Tibial artery (tissue), 4 donors: ENCODE results near the gene SLC26A6.
A peak's percentile ranks its signal among the peaks of the same experiment; 100 is the strongest.

Source experiments
- DNase-seq, 2 donors: peaks; one replicate each; pipeline ENCODE4 v3.0.0-alpha.2; 2019
- H3K27ac ChIP-seq, 2 donors: fragments of 200-600 bp; sonication (generic) in 1 of 2; 1 replicate in 1 of 2; 2 replicates in 1 of 2; pipeline ENCODE4 v1.5.1; 2018 to 2019; ENCODE audit warnings: mild to moderate bottlenecking in 1 of 2
- H3K27me3 ChIP-seq, 2 donors: fragments of 200-600 bp; sonication (generic) in 1 of 2; one replicate each; pipeline versions ENCODE4 v1.5.1 to v1.6.0; 2016 to 2019
- H3K36me3 ChIP-seq, 3 donors: fragments of 200-600 bp; sonication (generic) in 2 of 3; one replicate each; pipeline ENCODE4 v1.5.1; 2016 to 2019; ENCODE audit warnings: mild to moderate bottlenecking in 2 of 3
- H3K4me1 ChIP-seq, 4 donors: fragments of 200-600 bp; sonication (generic) in 2 of 4; 1 replicate in 3 of 4; 2 replicates in 1 of 4; pipeline ENCODE4 v1.5.1; 2016 to 2019
- H3K4me3 ChIP-seq, 2 donors: fragments of 200-600 bp; sonication (generic) in 1 of 2; 1 replicate in 1 of 2; 2 replicates in 1 of 2; pipeline ENCODE4 v1.5.1; 2018 to 2019; ENCODE audit warnings: mild to moderate bottlenecking in 2 of 2
- H3K9me3 ChIP-seq, 3 donors: fragments of 200-600 bp; sonication (generic) in 1 of 3; one replicate each; pipeline ENCODE4 v1.5.1; 2016 to 2019
- intact Hi-C: fragments of 100-400 bp; cut with DNase I; formaldehyde crosslinking; loops from one replicate; pipeline ENCODE4 v1.15.0; 2023; ENCODE audit warnings: low total_unique reads
- TF ChIP-seq, protein P1 (sequence below), 2 experiments: fragments of 200-600 bp in 1 of 2; fragments of 450-650 bp in 1 of 2; IDR thresholded peaks; one replicate each; pipeline ENCODE4 v1.5.1; 2017 to 2019; ENCODE audit warnings: antibody characterized with exemption in 2 of 2, mild to moderate bottlenecking in 1 of 2, moderate library complexity in 1 of 2

Gene SLC26A6

GRCh38 chr3:48614044-48614443, 21.2 kb downstream of the SLC26A6 start:
- no peak for DNase-seq
- no peaks in the 10 kb centered on the region for H3K27me3 ChIP-seq
- no peak overlapping the region for H3K27ac ChIP-seq
- H3K4me3 ChIP-seq: no peak overlapping the region
- TF ChIP-seq, protein P1, sequence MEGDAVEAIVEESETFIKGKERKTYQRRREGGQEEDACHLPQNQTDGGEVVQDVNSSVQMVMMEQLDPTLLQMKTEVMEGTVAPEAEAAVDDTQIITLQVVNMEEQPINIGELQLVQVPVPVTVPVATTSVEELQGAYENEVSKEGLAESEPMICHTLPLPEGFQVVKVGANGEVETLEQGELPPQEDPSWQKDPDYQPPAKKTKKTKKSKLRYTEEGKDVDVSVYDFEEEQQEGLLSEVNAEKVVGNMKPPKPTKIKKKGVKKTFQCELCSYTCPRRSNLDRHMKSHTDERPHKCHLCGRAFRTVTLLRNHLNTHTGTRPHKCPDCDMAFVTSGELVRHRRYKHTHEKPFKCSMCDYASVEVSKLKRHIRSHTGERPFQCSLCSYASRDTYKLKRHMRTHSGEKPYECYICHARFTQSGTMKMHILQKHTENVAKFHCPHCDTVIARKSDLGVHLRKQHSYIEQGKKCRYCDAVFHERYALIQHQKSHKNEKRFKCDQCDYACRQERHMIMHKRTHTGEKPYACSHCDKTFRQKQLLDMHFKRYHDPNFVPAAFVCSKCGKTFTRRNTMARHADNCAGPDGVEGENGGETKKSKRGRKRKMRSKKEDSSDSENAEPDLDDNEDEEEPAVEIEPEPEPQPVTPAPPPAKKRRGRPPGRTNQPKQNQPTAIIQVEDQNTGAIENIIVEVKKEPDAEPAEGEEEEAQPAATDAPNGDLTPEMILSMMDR (IDR thresholded peaks at IDR 0.05): no peak
- peaks cover 0 to 28% (median 10%) of the 10 kb centered on the region in 4 donors for H3K4me1 ChIP-seq
- intact Hi-C loops: no loop called here
- peaks cover 0 to 18% (median 13%) of the 10 kb centered on the region in 3 donors for H3K9me3 ChIP-seq
- peaks cover 0 to 6% (median 0%) of the 10 kb centered on the region in 3 donors for H3K36me3 ChIP-seq

DNA sequence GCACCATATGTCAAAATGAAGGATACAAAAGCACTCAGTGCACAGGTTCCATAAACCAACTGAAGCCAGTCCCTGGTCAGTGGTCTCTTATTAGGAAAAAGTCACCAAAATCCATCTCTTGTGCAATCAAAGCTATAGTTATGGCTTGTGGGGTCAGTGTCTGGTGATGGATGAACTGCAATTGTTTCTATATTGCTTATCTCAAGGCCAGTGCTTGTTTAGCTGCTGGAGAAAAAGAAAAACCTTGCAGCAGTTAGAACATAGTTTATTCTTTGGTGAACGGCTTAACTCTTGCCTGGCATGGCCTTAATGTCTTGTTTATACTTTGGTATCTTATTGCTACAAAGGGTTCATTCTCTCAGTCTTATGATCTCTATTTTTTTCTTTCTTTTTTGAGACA, 23.0 kb downstream of the SLC26A6 start:
- DNase-seq: no peak
- TF ChIP-seq, protein P1 (IDR thresholded peaks at IDR 0.05): no peak
- Histone ChIP-seq H3K27me3 (no peaks in the 10 kb centered on the region), H3K4me3 (no peak overlapping the region), H3K4me1 (peaks cover 0 to 30% (median 15%) of the 10 kb centered on the region in 4 donors), H3K27ac (no peak overlapping the region), H3K9me3 (peaks cover 0 to 10% (median 6%) of the 10 kb centered on the region in 3 donors), H3K36me3 (peaks cover 0 to 4% (median 0%) of the 10 kb centered on the region in 3 donors)
- intact Hi-C loops: no loop called here

GRCh38 chr3:48609088-48610005, 25.9 kb downstream of the SLC26A6 start, which contains the start of gene UQCRC1:
Gene UQCRC1 (minus strand): TSS chr3:48609646. CDS start chr3:48609620, 26 bp downstream.
- Histone ChIP-seq H3K4me3 (peak within 1 kb of the TSS; percentile 81 to 84), H3K4me1 (peaks cover 0 to 27% (median 15%) of the 10 kb centered on the region in 4 donors), H3K27ac (peak within 1 kb of the TSS; percentile 87 to 88), H3K27me3 (no peaks in the 10 kb centered on the region), H3K36me3 (peaks cover 16 to 21% (median 17%) of the 10 kb centered on the region in 3 donors), H3K9me3 (no peaks in the 10 kb centered on the region)
- TF ChIP-seq, protein P1 (IDR thresholded peaks at IDR 0.05): peak; percentile 80 to 96
- DNase-seq: peak; percentile 89 to 94
- intact Hi-C loops: no loop called here

DNA sequence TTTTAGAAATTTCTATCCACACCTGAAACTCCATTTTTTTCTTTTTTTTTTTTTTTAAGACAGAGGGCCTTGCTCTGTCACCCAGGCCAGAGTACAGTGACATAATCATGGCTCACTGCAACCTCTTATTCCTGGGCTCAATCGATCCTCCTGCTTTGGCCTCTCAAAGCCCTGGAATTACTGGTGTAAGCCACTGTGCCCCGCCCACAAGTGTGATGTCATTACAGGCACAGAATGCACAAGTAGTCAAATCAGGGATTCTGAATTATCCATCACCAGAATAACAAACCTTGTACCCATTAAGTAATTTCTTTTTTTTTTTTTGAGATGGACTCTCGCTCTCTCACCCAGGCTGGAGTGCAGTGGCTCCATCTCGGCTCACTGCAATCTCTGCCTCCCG, 27.7 kb downstream of the SLC26A6 start:
- Histone ChIP-seq H3K27ac (no peak overlapping the region), H3K36me3 (peaks cover 35 to 40% (median 35%) of the 10 kb centered on the region in 3 donors), H3K9me3 (no peaks in the 10 kb centered on the region), H3K4me1 (peaks cover 0 to 23% (median 15%) of the 10 kb centered on the region in 4 donors), H3K27me3 (no peaks in the 10 kb centered on the region), H3K4me3 (no peak overlapping the region)
- no peak for DNase-seq
- intact Hi-C loops: no loop called here
- TF ChIP-seq, protein P1 (IDR thresholded peaks at IDR 0.05): no peak

DNA sequence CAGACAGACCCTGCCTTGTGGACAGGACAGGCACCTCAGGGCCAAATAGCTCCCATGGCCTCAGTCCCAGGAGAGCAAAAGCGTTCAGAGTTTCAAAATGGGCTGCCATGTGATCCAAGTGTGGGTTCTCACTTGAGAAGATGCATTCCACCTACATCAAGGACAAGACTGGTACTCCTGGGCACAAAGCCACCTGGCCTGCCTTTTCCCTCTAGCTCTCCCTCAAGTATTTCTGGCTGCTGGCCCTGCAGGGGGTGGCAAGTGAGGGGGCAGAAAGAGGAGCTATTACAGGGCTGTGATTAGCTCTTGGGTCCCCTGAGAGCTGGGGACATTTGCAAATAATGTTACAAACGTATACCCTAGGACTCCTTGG, 33.7 kb downstream of the SLC26A6 start:
- Histone ChIP-seq H3K27me3 (no peaks in the 10 kb centered on the region), H3K4me1 (peaks cover 7 to 47% (median 41%) of the 10 kb centered on the region in 4 donors), H3K4me3 (no peak overlapping the region), H3K27ac (peak overlapping the region; percentile 84 to 90), H3K9me3 (no peaks in the 10 kb centered on the region), H3K36me3 (peaks cover 72 to 76% (median 75%) of the 10 kb centered on the region in 3 donors)
- intact Hi-C loops: no loop called here
- TF ChIP-seq, protein P1 (IDR thresholded peaks at IDR 0.05): no peak
- no peak for DNase-seq
